ENCODE measurements around the gene OR1L6. TPM values are rescaled to one million over a fixed set of nuclear protein-coding genes. Genes with fewer than 3 reads are reported as not detected.

OR1L6 gene
- total RNA-seq, 1 donor: not detected

DNA sequence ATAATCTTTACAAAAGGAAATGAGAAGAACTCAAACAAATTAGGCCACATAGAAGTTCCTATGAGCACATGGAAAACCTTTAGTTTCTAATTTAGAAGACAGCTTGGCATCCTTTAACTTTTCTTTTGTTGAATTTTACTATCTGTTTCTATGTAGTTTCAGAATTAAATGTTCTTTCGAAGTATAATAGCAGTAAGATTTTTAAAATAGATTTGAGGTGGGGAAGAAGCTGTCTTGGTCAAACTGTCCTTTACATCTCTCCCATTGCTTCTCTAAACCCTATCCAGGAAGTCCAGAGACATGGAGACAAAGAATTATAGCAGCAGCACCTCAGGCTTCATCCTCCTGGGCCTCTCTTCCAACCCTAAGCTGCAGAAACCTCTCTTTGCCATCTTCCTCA, 18.4 kb upstream of the OR1L6 start, which contains the start of gene OR1L4:
Gene OR1L4 (plus strand): TSS at position 301 of the 400 bp plus-strand sequence. CDS start 0 bp downstream, at position 301.
- Histone ChIP-seq H4K20me1 (ENCODE audit: insufficient read depth, low read length) (no peaks in the 10 kb centered on the region), H3K36me3 (ENCODE audit: insufficient read depth, low read length) (no peaks in the 10 kb centered on the region), H3K9me3 (ENCODE audit: low read depth, low read length) (peaks cover 5% of the 10 kb centered on the region), H3K4me2 (ENCODE audit: insufficient read depth, low read length) (no peak within 1 kb of the TSS), H3K4me3 (ENCODE audit: insufficient read depth, low read length) (no peak within 1 kb of the TSS), H3K4me1 (ENCODE audit: insufficient read depth, low read length) (no peaks in the 10 kb centered on the region), H3K27me3 (ENCODE audit: insufficient read depth, low read length) (no peaks in the 10 kb centered on the region), H3K27ac (ENCODE audit: low read depth, low read length) (no peak within 1 kb of the TSS), H3K79me2 (ENCODE audit: insufficient read depth, low read length) (no peaks in the 10 kb centered on the region), H2AFZ (ENCODE audit: low read length) (no peak within 1 kb of the TSS)
- DNase-seq (ENCODE audit: insufficient read length, low spot score, missing footprints): no peak
- TF ChIP-seq, protein P1, sequence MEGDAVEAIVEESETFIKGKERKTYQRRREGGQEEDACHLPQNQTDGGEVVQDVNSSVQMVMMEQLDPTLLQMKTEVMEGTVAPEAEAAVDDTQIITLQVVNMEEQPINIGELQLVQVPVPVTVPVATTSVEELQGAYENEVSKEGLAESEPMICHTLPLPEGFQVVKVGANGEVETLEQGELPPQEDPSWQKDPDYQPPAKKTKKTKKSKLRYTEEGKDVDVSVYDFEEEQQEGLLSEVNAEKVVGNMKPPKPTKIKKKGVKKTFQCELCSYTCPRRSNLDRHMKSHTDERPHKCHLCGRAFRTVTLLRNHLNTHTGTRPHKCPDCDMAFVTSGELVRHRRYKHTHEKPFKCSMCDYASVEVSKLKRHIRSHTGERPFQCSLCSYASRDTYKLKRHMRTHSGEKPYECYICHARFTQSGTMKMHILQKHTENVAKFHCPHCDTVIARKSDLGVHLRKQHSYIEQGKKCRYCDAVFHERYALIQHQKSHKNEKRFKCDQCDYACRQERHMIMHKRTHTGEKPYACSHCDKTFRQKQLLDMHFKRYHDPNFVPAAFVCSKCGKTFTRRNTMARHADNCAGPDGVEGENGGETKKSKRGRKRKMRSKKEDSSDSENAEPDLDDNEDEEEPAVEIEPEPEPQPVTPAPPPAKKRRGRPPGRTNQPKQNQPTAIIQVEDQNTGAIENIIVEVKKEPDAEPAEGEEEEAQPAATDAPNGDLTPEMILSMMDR (IDR thresholded peaks at IDR 0.05; ENCODE audit: extremely low read depth, low read depth, low read length): no peak

DNA sequence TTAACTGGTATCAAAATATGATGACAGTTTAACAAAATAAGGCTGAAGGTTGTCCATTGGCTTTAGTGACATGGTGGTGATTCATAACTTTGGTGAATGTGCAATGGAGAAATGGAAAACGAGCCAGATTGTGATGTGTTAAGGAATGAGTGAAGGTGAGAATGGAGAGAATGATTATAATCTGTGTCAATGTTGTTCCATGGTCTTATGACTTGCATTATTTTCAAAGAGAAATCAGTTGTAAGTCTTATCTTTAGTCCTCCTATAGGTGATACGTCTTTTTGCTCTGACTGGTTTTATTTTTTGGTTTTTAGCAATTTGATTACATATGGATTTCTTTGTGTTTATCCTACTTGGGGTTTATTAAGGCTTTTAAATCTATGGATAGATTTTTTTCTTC, 12.7 kb downstream of the OR1L6 start:
- no peak for DNase-seq (ENCODE audit: insufficient read length, low spot score, missing footprints)
- no peak overlapping the region for H2AFZ ChIP-seq (ENCODE audit: low read length)
- TF ChIP-seq, protein P1 (IDR thresholded peaks at IDR 0.05; ENCODE audit: extremely low read depth, low read depth, low read length): no peak

DNA sequence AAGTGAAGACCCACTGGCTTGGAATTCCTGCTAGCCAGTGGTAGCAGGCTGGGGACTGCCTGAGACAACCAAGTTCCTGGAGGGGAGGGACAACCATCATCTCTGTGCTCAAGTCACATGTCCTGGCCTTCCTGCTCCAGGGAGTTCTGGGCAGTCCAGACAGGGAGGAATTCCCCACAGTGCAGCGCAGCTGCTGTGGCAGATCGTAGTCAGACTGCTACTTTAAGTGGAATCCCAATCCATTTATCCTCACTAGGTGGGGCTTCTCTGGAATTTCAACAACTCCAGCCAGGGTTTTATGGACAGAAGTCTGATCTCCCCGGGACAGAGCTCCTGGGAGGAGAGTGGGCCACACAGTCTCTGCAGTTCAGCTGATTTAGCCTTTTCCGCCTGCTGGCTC, 25.7 kb downstream of the OR1L6 start:
- Histone ChIP-seq H3K27ac (ENCODE audit: low read depth, low read length) (no peak overlapping the region), H3K4me1 (ENCODE audit: insufficient read depth, low read length) (no peaks in the 10 kb centered on the region), H3K4me3 (ENCODE audit: insufficient read depth, low read length) (no peak overlapping the region), H3K79me2 (ENCODE audit: insufficient read depth, low read length) (no peaks in the 10 kb centered on the region), H3K36me3 (ENCODE audit: insufficient read depth, low read length) (no peaks in the 10 kb centered on the region), H2AFZ (ENCODE audit: low read length) (no peak overlapping the region), H3K27me3 (ENCODE audit: insufficient read depth, low read length) (no peaks in the 10 kb centered on the region), H4K20me1 (ENCODE audit: insufficient read depth, low read length) (no peaks in the 10 kb centered on the region), H3K4me2 (ENCODE audit: insufficient read depth, low read length) (no peak overlapping the region), H3K9me3 (ENCODE audit: low read depth, low read length) (no peaks in the 10 kb centered on the region)
- DNase-seq (ENCODE audit: insufficient read length, low spot score, missing footprints): no peak
- TF ChIP-seq, protein P1 (IDR thresholded peaks at IDR 0.05; ENCODE audit: extremely low read depth, low read depth, low read length): no peak

More for the DNA sequence above, 12.7 kb downstream of the OR1L6 start:
- no peaks in the 10 kb centered on the region for H3K4me1 ChIP-seq (ENCODE audit: insufficient read depth, low read length)
- no peaks in the 10 kb centered on the region for H3K27me3 ChIP-seq (ENCODE audit: insufficient read depth, low read length)
- H3K4me3 ChIP-seq (ENCODE audit: insufficient read depth, low read length): no peak overlapping the region
- H3K4me2 ChIP-seq (ENCODE audit: insufficient read depth, low read length): no peak overlapping the region
- no peak overlapping the region for H3K27ac ChIP-seq (ENCODE audit: low read depth, low read length)
- no peaks in the 10 kb centered on the region for H3K79me2 ChIP-seq (ENCODE audit: insufficient read depth, low read length)
- H3K36me3 ChIP-seq (ENCODE audit: insufficient read depth, low read length): no peaks in the 10 kb centered on the region
- no peaks in the 10 kb centered on the region for H4K20me1 ChIP-seq (ENCODE audit: insufficient read depth, low read length)
- no peaks in the 10 kb centered on the region for H3K9me3 ChIP-seq (ENCODE audit: low read depth, low read length)

DNA sequence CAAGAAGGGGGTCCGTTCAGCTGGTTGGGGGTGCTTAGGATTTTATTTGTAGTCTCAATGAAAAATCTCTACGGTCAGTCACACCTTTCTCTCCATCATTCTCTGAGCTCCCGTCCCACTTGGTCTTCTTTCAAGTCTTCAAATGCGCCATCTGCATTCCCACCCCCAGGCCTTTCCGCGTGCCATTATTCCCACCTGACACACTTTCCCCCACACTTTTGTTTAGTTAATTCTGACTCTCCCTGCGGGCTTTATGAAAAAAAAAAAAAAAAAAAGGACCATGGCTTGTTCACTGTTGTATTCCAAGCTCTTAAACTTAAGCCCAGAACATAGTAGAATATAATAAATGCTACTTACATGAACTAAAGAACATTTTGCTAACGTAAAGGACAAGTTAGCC, 34.9 kb downstream of the OR1L6 start:
- H3K79me2 ChIP-seq (ENCODE audit: insufficient read depth, low read length): no peaks in the 10 kb centered on the region
- H3K9me3 ChIP-seq (ENCODE audit: low read depth, low read length): no peaks in the 10 kb centered on the region

More for the DNA sequence above, 34.9 kb downstream of the OR1L6 start:
- Histone ChIP-seq H3K4me2 (ENCODE audit: insufficient read depth, low read length) (no peak overlapping the region), H3K27me3 (ENCODE audit: insufficient read depth, low read length) (no peaks in the 10 kb centered on the region), H3K4me3 (ENCODE audit: insufficient read depth, low read length) (no peak overlapping the region), H3K27ac (ENCODE audit: low read depth, low read length) (no peak overlapping the region), H3K36me3 (ENCODE audit: insufficient read depth, low read length) (no peaks in the 10 kb centered on the region), H4K20me1 (ENCODE audit: insufficient read depth, low read length) (no peaks in the 10 kb centered on the region), H3K4me1 (ENCODE audit: insufficient read depth, low read length) (peaks cover 13% of the 10 kb centered on the region), H2AFZ (ENCODE audit: low read length) (no peak overlapping the region)
- no peak for DNase-seq (ENCODE audit: insufficient read length, low spot score, missing footprints)
- TF ChIP-seq, protein P1 (IDR thresholded peaks at IDR 0.05; ENCODE audit: extremely low read depth, low read depth, low read length): no peak

Data from osteoblast (primary cell).